Measurements from ENCODE around the gene RAB11FIP3.

RAB11FIP3 gene

GRCh38 chr16:520847-521246 lies 95.4 kb downstream of the RAB11FIP3 start:
- H3K4me3 ChIP-seq (ENCODE audit: low read depth, low read length): no peak overlapping the region
- TF ChIP-seq, protein P1, sequence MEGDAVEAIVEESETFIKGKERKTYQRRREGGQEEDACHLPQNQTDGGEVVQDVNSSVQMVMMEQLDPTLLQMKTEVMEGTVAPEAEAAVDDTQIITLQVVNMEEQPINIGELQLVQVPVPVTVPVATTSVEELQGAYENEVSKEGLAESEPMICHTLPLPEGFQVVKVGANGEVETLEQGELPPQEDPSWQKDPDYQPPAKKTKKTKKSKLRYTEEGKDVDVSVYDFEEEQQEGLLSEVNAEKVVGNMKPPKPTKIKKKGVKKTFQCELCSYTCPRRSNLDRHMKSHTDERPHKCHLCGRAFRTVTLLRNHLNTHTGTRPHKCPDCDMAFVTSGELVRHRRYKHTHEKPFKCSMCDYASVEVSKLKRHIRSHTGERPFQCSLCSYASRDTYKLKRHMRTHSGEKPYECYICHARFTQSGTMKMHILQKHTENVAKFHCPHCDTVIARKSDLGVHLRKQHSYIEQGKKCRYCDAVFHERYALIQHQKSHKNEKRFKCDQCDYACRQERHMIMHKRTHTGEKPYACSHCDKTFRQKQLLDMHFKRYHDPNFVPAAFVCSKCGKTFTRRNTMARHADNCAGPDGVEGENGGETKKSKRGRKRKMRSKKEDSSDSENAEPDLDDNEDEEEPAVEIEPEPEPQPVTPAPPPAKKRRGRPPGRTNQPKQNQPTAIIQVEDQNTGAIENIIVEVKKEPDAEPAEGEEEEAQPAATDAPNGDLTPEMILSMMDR (IDR thresholded peaks at IDR 0.05; ENCODE audit: borderline replicate concordance, insufficient read depth, low read depth, low read length): no peak

DNA sequence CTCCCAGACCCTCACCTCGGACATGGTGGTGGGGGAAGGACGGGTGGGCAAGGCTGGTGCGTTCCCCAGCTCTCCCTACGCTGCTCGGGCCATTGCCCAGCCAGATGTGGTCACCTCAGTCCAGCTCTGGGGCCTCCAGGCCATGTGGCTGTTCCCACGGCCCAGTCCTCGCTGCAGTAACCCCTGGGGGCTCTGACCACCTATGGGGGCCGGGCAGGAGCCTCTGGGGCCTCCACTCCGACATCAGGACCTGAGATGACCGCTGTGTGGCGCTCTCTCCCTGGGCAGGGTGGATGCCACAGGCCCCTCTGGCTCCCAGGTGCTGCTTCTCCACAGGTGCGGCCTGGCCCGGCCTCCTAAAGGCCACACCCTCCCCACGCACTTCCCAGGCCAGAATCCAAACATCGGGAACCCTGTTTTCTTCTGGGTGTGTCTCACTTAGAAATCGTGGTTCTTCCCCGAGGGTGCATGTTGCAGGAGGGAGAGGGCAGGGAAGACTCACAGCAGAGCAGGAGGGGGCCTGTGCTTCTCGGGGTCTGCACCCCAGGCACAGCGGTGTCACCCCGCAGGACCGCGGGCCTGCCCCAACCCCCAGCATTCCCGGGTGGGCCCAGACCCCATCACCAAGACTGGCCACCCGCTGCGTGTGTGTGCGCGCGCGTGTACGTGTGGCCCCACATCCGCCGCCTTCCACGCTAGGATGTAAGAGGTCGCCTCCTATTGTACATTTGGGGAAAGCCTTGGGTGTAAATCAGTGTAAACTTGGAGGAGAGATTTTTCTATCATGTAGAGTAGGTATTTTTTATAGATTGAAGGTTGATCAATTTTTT lies 96.1 kb downstream of the RAB11FIP3 start:
- TF ChIP-seq, protein P1 (IDR thresholded peaks at IDR 0.05; ENCODE audit: borderline replicate concordance, insufficient read depth, low read depth, low read length): no peak
- no peak overlapping the region for H3K4me3 ChIP-seq (ENCODE audit: low read depth, low read length)

DNA sequence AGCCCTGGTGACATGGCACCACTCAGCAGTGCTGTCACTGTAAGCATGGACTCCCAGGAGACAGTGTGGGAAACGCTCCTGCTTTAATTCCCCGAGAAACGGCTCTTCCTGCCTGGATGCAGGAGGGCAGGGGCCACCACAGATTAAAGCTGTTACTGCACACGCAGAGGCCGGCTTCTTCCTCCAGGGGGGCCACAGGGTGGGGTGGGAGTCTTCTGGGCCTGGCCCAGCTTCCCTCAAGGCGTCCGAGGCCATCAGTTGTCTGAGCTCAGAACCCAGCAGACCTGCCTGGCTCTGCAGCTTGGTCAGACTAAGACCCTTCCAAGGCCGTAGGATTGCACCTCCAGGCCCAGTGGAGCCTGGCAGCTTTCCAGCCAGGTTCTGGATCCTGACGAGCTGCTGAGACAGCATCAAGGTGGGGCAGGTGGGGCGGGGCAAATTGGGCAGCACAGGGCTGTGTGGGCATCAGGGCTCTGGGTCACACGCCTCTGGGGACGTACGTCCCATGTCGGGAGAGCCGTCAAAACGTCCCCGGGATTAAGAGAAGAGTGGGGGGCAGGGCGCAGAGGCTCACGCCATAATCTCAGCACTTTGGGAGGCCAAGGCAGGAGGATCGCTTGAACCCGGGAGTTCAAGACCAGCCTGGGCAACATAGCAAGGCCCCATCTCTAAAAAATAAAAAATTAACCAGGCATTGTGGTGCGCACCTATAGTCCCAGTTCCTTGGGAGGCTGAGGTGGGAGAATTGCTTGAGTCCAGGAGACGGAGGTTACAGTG lies 97.1 kb downstream of the RAB11FIP3 start:
- TF ChIP-seq, protein P1 (IDR thresholded peaks at IDR 0.05; ENCODE audit: borderline replicate concordance, insufficient read depth, low read depth, low read length): no peak
- H3K4me3 ChIP-seq (ENCODE audit: low read depth, low read length): no peak overlapping the region

DNA sequence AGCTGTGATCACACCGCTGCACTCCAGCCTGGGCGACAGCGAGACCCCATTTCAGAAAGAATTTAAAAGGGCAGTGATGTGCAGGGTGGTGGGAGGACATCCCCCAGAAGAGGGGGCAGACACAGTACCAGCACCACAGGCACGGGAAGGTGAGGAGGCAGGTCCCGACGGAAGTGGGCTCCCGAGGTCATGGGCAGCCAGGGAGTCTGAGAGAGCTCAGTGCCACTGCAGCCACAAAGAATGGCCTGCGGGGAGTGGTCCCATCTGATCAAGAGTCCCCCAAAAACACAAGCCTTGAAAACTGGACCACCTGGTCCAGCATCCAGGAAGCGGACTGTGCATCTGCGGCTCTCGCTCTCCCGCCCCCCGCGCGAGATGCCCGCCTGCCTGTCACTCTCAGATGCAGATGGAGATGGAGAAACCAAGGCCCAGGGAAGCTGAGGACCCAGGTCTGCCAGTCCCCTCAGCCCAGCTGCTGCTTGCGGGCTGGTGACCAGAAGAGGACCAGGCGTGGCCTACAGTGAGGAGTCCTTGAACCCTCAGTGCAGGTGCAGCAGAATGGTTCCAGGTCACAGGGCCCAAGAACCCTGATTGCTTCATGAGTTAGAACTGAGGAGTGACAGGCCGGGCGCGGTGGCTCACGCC lies 97.8 kb downstream of the RAB11FIP3 start:
- no peak overlapping the region for H3K4me3 ChIP-seq (ENCODE audit: low read depth, low read length)
- TF ChIP-seq, protein P1 (IDR thresholded peaks at IDR 0.05; ENCODE audit: borderline replicate concordance, insufficient read depth, low read depth, low read length): no peak

DNA sequence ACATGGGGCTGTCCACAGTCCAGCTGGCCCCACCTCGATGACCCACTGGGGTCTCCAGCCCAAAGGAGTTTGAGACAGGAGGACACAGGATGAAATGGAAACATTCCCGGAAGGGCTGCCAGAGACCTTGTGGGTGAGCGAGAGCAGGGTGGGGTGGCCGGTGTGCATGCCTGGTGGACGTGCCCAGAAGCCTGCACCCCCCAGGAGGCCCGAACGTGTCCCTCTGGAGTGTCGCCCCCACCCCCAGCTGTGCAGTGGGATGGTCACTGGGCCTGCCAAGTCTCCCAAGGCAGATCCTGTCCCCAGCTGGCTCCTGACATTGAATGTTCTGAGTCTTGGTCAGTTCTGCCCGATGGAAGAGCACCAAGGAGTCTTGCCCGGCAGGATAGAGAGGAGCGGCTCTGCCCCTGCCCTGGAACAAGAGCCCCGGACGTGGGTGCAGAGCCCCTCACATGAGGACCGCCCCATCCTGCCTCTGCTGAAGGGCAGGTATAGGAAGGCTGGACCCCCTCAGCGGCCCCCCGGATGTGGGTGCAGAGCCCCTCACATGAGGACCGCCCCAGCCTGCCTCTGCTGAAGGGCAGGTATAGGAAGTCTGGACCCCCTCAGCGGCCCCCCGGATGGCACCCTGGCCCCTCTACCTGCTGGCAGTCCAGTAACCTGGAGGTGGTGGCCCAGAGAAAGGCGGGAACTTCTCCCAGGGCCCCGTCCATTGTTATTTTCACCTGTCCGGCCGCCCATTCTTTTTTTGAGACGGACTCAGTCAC lies 99.0 kb downstream of the RAB11FIP3 start:
- no peak overlapping the region for H3K4me3 ChIP-seq (ENCODE audit: low read depth, low read length)
- TF ChIP-seq, protein P1 (IDR thresholded peaks at IDR 0.05; ENCODE audit: borderline replicate concordance, insufficient read depth, low read depth, low read length): no peak

GRCh38 chr16:525123-525519 lies 99.7 kb downstream of the RAB11FIP3 start:
- TF ChIP-seq, protein P1 (IDR thresholded peaks at IDR 0.05; ENCODE audit: borderline replicate concordance, insufficient read depth, low read depth, low read length): no peak
- H3K4me3 ChIP-seq (ENCODE audit: low read depth, low read length): no peak overlapping the region
